Measurements from ENCODE around the gene INCENP.

- TF ChIP-seq CTCF (IDR thresholded peaks at IDR 0.05; ENCODE audit: low read length): no peak
- no peak for TF ChIP-seq EZH2 (optimal IDR thresholded peaks at IDR 0.05; ENCODE audit: low read depth, low read length)
- no peak for TF ChIP-seq EZH2phosphoT487 (IDR thresholded peaks at IDR 0.05; ENCODE audit: low read length)
Measured at GRCh38 chr11:62103986-62104385, 19.8 kb upstream of the INCENP start.
